Umbilical cord (tissue), 2 donors: ENCODE results near the gene KRTAP10-12. TPM values are rescaled to one million over a fixed set of nuclear protein-coding genes. Genes with fewer than 3 reads are reported as not detected.
"Not testable (repeated sequence)": the region's sequence is repeated elsewhere in the genome, so short reads cannot be mapped to it uniquely, and the experiment has no call there.

ENCODE experiments used
- DNase-seq: peaks from one replicate; pipeline ENCODE4 v3.0.0-alpha.2; 2015; ENCODE audit warnings: low spot score
- total RNA-seq: library from RNA; depleted of rRNA; stranded (reverse); fragments of >200 nt; gene quantifications from one replicate; pipeline ENCODE4 v1.2.3, GENCODE V29; 2014; ENCODE audit warnings: low replicate concordance; ENCODE audit not compliant: insufficient read depth

The KRTAP10-12 gene
- 4.1 TPM for total RNA-seq

GRCh38 chr21:44697172-44697810 lies at the start of gene KRTAP10-12:
Gene KRTAP10-12 (plus strand): TSS chr21:44697172. CDS start chr21:44697202, 30 bp downstream.
- DNase-seq: not testable (repeated sequence)

- no peak for DNase-seq
Measured at GRCh38 chr21:44647222-44647552, 49.8 kb upstream of the KRTAP10-12 start.

GRCh38 chr21:44648557-44649311 lies 48.2 kb upstream of the KRTAP10-12 start:
- DNase-seq: no peak

- DNase-seq: no peak
Measured at GRCh38 chr21:44649521-44650100, 47.4 kb upstream of the KRTAP10-12 start.

GRCh38 chr21:44650265-44650972 lies 46.6 kb upstream of the KRTAP10-12 start:
- DNase-seq: no peak

GRCh38 chr21:44650973-44651675 lies 45.8 kb upstream of the KRTAP10-12 start:
- no peak for DNase-seq

- DNase-seq: no peak
Measured at GRCh38 chr21:44653123-44653522, 43.8 kb upstream of the KRTAP10-12 start.

- DNase-seq: no peak
Measured at GRCh38 chr21:44653656-44654575, 43.1 kb upstream of the KRTAP10-12 start.

- DNase-seq: no peak
Measured at GRCh38 chr21:44654576-44655175, 42.3 kb upstream of the KRTAP10-12 start, which contains the start of gene KRTAP12-4. Gene KRTAP12-4 (minus strand): TSS chr21:44654659. CDS start chr21:44654614, 45 bp downstream.

- no peak for DNase-seq
Measured at GRCh38 chr21:44656868-44657267, 40.1 kb upstream of the KRTAP10-12 start.

- DNase-seq: no peak
Measured at GRCh38 chr21:44657635-44658540, 39.1 kb upstream of the KRTAP10-12 start, which contains the start of gene KRTAP12-3. Gene KRTAP12-3 (plus strand): TSS chr21:44657932. CDS start chr21:44657980, 48 bp downstream.

GRCh38 chr21:44658541-44658910 lies 38.4 kb upstream of the KRTAP10-12 start:
- no peak for DNase-seq

GRCh38 chr21:44658913-44659595 lies 37.9 kb upstream of the KRTAP10-12 start:
- DNase-seq: no peak

GRCh38 chr21:44661567-44661966 lies 35.4 kb upstream of the KRTAP10-12 start:
- not testable (repeated sequence) for DNase-seq

GRCh38 chr21:44664691-44665090 lies 32.3 kb upstream of the KRTAP10-12 start:
- DNase-seq: no peak

- no peak for DNase-seq
Measured at GRCh38 chr21:44666401-44667320, 30.3 kb upstream of the KRTAP10-12 start, which contains the start of gene KRTAP12-2. Gene KRTAP12-2 (minus strand): TSS chr21:44666927. CDS start chr21:44666886, 41 bp downstream.

- no peak for DNase-seq
Measured at GRCh38 chr21:44667612-44668011, 29.4 kb upstream of the KRTAP10-12 start.
